Effector memory CD4-positive, alpha-beta T cell (primary cell): ENCODE data around the gene PIM3.

Experiments
- DNase-seq, 3 donors: peaks; one replicate each; pipeline ENCODE4 v3.0.0-alpha.2; 2020
- H3K27ac ChIP-seq: 2 replicates; pipeline ENCODE4 v1.7.0; 2013; ENCODE audit warnings: mild to moderate bottlenecking, low read length, moderate library complexity; ENCODE audit not compliant: insufficient read depth, poor library complexity, severe bottlenecking
- H3K27me3 ChIP-seq: replicated peaks from 2 replicates; pipeline ENCODE4 v1.7.0; 2013; ENCODE audit warnings: mild to moderate bottlenecking, low read length; ENCODE audit not compliant: insufficient read depth, control insufficient read depth, poor library complexity, severe bottlenecking
- H3K36me3 ChIP-seq: 2 replicates; pipeline ENCODE4 v1.7.0; 2013; ENCODE audit warnings: mild to moderate bottlenecking, low read length, moderate library complexity; ENCODE audit not compliant: control insufficient read depth, insufficient read depth
- H3K4me1 ChIP-seq: 2 replicates; pipeline ENCODE4 v1.7.0; 2013; ENCODE audit warnings: low read length, mild to moderate bottlenecking; ENCODE audit not compliant: control insufficient read depth, insufficient read depth, poor library complexity, severe bottlenecking
- H3K4me3 ChIP-seq: 2 replicates; pipeline ENCODE4 v1.7.0; 2013; ENCODE audit warnings: low read length, low read depth, mild to moderate bottlenecking; ENCODE audit not compliant: insufficient read depth, poor library complexity, severe bottlenecking
- H3K9me3 ChIP-seq: 2 replicates; pipeline ENCODE4 v1.7.0; 2013; ENCODE audit warnings: mild to moderate bottlenecking, low read length, moderate library complexity; ENCODE audit not compliant: control insufficient read depth

PIM3 gene

GRCh38 chr22:49918911-49919881 lies 41.4 kb upstream of the PIM3 start:
- Histone ChIP-seq H3K4me1 (peaks cover 22% of the 10 kb centered on the region), H3K9me3 (no peaks in the 10 kb centered on the region), H3K27ac (peak overlapping the region; percentile 95), H3K36me3 (peaks cover 10% of the 10 kb centered on the region), H3K4me3 (peak overlapping the region; percentile 97), H3K27me3 (no peaks in the 10 kb centered on the region)
- no peak for DNase-seq

- Histone ChIP-seq H3K27ac (no peak overlapping the region), H3K4me1 (peaks cover 29% of the 10 kb centered on the region), H3K27me3 (no peaks in the 10 kb centered on the region), H3K9me3 (no peaks in the 10 kb centered on the region), H3K36me3 (peaks cover 7% of the 10 kb centered on the region), H3K4me3 (no peak overlapping the region)
- no peak for DNase-seq
These were observed 39.7 kb upstream of the PIM3 start for GRCh38 chr22:49920859-49921258.

GRCh38 chr22:49921508-49922278 lies 38.9 kb upstream of the PIM3 start:
- no peaks in the 10 kb centered on the region for H3K9me3 ChIP-seq
- H3K27ac ChIP-seq: no peak overlapping the region
- H3K36me3 ChIP-seq: peaks cover 7% of the 10 kb centered on the region
- H3K4me1 ChIP-seq: peaks cover 35% of the 10 kb centered on the region
- DNase-seq: no peak
- no peak overlapping the region for H3K4me3 ChIP-seq
- H3K27me3 ChIP-seq: no peaks in the 10 kb centered on the region

- Histone ChIP-seq H3K27ac (no peak overlapping the region), H3K27me3 (no peaks in the 10 kb centered on the region), H3K36me3 (peaks cover 7% of the 10 kb centered on the region), H3K4me3 (no peak overlapping the region), H3K9me3 (no peaks in the 10 kb centered on the region), H3K4me1 (peaks cover 28% of the 10 kb centered on the region)
- DNase-seq: no peak
These were observed 38.1 kb upstream of the PIM3 start for GRCh38 chr22:49922484-49922883.

GRCh38 chr22:49922926-49923325 lies 37.6 kb upstream of the PIM3 start:
- Histone ChIP-seq H3K4me3 (no peak overlapping the region), H3K9me3 (no peaks in the 10 kb centered on the region), H3K4me1 (peaks cover 24% of the 10 kb centered on the region), H3K27ac (no peak overlapping the region), H3K27me3 (no peaks in the 10 kb centered on the region), H3K36me3 (peaks cover 7% of the 10 kb centered on the region)
- no peak for DNase-seq

- Histone ChIP-seq H3K4me3 (no peak overlapping the region), H3K9me3 (no peaks in the 10 kb centered on the region), H3K27me3 (no peaks in the 10 kb centered on the region), H3K27ac (peak overlapping the region; percentile 30), H3K36me3 (peaks cover 7% of the 10 kb centered on the region), H3K4me1 (peaks cover 24% of the 10 kb centered on the region)
- DNase-seq: no peak
These were observed 37.1 kb upstream of the PIM3 start for GRCh38 chr22:49923445-49923844.

- Histone ChIP-seq H3K27ac (peak overlapping the region; percentile 30), H3K9me3 (no peaks in the 10 kb centered on the region), H3K4me1 (peaks cover 21% of the 10 kb centered on the region), H3K27me3 (no peaks in the 10 kb centered on the region), H3K4me3 (no peak overlapping the region), H3K36me3 (peaks cover 7% of the 10 kb centered on the region)
- no peak for DNase-seq
These were observed 36.3 kb upstream of the PIM3 start for GRCh38 chr22:49924113-49924833.

GRCh38 chr22:49925525-49926128 lies 34.9 kb upstream of the PIM3 start:
- peaks cover 23% of the 10 kb centered on the region for H3K4me1 ChIP-seq
- peak overlapping the region; percentile 5 for H3K4me3 ChIP-seq
- DNase-seq: peak; percentile 72 to 80 (median 76)
- H3K27ac ChIP-seq: peak overlapping the region; percentile 90
- no peaks in the 10 kb centered on the region for H3K27me3 ChIP-seq
- peaks cover 7% of the 10 kb centered on the region for H3K36me3 ChIP-seq
- no peaks in the 10 kb centered on the region for H3K9me3 ChIP-seq

GRCh38 chr22:49926916-49927315 lies 33.7 kb upstream of the PIM3 start:
- H3K4me3 ChIP-seq: no peak overlapping the region
- H3K36me3 ChIP-seq: no peaks in the 10 kb centered on the region
- peaks cover 31% of the 10 kb centered on the region for H3K4me1 ChIP-seq
- no peaks in the 10 kb centered on the region for H3K9me3 ChIP-seq
- DNase-seq: no peak
- H3K27ac ChIP-seq: no peak overlapping the region
- H3K27me3 ChIP-seq: no peaks in the 10 kb centered on the region
